KG1 (cell line): ENCODE results near the gene GSE1.
A peak's percentile ranks its signal among the peaks of the same experiment; 100 is the strongest.

ENCODE experiments used
- DNase-seq: peaks from one replicate; lab custom pipeline; 2025; lab: John Stamatoyannopoulos, UW

GSE1 gene

DNA sequence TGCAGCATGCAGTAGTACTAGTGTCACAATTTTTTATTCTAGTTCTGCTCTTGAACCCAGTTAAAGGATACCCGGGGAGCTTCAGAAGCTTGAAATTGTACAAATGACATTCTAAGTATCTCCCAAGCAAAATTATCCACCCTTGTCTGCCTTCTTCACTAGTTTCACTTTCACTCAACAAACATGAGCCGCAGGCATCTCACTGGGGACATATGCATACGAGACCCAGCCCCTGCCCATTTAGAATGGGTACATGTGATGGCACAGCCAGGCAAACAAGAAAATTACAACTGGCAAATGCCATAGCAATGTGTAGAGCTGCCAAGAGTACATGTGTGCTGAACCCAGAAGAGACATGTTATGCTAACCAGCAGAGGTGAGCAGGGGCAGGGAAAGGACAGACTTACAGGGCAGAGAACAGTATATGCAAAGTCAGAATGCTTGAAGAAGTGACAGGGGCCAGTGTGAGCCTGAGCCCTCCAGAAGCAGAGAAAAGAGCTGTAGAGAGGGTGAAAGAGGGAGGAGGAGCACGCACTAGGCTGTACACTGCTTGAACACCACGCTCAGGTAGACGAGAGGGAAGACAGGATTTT lies 67.3 kb downstream of the GSE1 start:
- no peak for DNase-seq

- no peak for DNase-seq
Observed at GRCh38 chr16:85681255-85681654, 68.1 kb downstream of the GSE1 start.

GRCh38 chr16:85682516-85682915 lies 69.4 kb downstream of the GSE1 start:
- DNase-seq = no peak

DNA sequence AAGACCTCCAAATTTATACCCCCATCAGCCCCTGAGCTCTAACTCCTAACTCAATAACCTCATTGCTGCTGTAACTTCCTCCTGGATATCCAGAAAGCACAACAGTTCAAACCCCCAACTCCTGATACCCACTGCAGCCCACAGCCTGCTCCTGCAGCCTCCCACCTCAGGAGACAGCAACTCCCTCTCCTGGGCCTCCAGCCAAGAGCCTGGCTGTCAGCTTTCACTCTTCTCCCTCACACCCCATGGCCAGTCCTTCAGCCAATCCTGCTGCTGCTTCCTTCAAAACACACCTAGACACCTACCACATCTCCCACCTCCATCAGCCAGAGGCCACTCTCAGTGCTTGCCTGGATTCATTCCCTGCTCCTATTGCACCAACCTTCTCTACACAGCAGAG lies 70.2 kb downstream of the GSE1 start:
- no peak for DNase-seq

GRCh38 chr16:85685251-85685650 lies 72.1 kb downstream of the GSE1 start:
- no peak for DNase-seq

DNA sequence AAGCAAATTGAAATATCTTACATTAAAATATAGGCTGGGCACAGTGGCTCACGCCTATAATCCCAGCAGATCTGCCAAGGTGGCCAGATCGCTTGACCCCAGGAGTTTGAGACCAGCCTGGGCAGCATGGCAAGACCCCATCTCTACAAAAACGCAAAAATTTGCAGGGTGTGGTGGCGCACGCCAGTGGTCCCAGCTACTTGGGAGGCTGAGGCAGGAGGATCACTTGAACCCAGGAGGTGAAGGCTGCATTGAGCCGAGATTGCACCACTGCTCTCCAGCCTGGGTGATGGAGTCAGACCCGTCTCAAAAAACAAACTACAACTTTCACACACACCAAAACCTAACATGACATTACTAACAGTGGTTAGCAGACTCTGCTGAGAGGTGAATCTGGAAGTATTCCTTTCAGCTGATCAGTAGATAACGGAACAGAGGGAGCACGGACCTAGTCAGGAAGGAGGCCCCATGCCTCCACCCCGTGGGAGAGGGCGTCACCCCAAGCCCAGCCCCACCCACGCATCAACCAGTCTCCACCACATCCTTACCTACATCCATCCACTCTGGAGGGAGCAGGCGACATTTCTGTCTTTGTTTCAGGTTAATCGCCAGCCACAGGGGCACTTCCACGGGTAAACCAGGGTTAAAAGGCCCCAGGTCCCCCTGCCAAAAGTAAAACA lies 73.9 kb downstream of the GSE1 start:
- DNase-seq = no peak

DNA sequence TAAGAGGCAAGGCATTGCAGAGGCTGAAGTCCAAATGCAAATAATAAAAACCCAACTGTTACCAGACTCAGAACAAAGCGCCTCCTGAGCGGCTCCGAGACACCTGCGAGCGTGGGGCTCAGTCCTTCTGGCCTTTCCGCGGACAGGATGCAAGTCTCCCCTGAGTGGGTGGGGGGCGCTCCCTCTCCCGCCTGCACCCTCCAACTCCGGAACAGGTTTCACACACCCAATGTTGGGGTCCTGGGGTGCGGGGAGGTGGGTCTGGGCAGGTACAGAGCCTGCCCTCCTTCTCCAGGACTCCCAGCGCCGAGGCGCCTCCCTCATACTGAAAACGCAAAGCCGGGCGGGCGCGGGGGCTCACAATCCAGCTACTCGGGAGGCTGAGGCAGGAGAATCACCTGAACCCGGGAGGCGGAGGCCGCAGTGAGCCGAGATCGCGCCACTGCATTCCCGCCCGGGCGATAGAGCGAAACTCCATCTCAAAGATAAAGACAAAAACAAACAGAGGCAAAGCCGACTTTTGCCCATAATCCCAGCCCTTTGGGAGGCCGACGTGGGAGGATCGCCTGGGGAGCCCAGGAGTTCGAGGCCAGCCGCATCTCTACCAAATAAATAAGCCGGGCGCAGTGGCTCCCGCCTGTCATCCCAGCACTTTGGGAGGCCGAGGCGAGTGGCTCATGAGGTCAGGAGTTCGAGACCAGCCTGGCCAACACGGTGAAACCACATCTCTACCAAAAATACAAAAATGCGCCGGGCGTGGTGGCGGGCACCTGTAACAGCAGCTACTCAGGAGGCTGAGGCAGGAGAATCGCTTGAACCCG lies 74.7 kb downstream of the GSE1 start:
- DNase-seq = no peak

- DNase-seq = peak; percentile 76
Observed at GRCh38 chr16:85688586-85689284, 75.6 kb downstream of the GSE1 start, which contains the start of gene GINS2. TSS of gene GINS2 (minus strand) at chr16:85688954. CDS start at chr16:85688898, 56 bp downstream.

DNA sequence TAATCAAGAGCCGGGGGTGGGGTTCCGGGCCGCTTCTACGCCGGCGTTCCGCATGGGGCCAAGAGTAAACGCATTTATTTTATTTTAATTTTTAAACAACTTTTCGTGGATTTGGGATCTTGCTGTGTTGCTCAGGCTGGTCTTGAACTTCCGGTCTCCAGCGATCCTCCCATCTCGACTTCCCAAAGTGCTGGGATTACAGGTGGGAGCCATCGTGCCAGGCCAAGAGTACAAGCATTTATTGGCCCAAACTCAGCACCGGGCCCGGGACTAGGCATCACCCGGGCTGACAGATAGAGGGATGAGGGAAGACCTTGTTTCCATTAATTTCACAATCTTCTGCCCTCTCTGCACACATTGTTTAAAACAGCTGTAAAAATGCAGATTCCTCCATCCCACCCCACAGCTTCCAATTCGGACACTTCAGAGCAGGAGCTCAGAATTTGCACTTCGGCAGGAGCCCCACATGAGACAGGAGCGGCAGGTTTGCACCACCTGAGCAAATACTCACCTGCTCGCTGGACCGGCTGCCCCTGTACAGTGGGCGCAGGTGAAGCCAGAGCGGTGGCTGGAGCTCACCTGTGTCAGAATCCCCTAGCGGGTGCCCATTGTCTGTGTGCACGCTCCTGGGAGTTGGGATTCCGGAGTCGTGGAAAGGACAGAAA lies 76.3 kb downstream of the GSE1 start:
- DNase-seq = no peak

- DNase-seq = no peak
Observed at GRCh38 chr16:85689950-85690320, 76.8 kb downstream of the GSE1 start.

DNA sequence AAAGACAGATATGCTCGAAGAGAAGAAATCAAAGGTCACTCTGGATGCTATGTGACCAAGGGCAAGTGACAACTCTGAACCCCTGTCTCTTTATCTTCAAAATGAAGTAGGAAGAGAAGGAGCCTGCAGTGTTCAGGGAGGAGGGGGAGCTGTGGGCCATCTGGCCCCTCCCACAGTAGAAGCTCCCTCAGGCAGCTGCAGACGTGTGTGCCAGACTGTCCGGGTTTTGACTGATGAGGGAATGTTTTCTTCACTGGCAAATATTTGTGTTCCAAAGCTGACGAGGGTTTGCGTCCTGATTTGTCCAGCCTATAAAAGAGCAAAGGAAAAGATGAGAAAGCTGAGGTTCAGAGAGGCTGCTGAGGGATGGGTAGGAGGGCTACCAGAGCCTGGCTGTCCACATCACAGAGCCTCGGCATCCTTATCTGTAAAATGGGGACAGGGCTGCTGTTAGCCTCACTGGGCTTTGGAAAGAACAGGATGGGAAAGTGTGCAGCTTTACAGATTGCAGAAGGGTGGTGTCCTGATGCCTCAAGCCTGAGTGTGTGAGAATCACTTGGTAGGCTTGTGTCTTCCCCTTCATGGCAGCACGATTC lies 77.4 kb downstream of the GSE1 start:
- DNase-seq = no peak

- DNase-seq = no peak
Observed at GRCh38 chr16:85695196-85696128, 82.3 kb downstream of the GSE1 start.

- no peak for DNase-seq
Observed at GRCh38 chr16:85696781-85697180, 83.7 kb downstream of the GSE1 start.

GRCh38 chr16:85697431-85697830 lies 84.3 kb downstream of the GSE1 start:
- no peak for DNase-seq

DNA sequence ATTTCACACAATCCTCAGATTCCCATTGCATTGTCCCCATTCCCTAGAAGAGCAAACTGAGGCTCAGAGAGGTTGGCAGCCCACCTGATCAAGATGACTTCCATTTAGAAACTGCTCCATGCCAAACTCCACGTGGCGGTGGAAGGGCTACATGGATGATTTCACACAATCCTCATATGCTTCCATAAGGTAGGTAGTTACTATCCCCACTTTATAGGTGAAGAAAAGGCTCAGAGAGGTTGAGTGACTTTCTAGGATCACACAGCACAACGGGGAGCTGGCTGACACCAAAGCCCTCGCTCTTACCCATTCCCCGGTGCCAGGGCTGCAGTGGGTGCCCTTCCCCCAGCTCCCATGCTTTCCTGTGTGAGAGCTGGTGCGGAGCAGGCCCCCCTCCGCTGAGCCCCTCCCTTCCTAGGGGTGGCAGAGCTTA lies 85.4 kb downstream of the GSE1 start:
- no peak for DNase-seq

DNA sequence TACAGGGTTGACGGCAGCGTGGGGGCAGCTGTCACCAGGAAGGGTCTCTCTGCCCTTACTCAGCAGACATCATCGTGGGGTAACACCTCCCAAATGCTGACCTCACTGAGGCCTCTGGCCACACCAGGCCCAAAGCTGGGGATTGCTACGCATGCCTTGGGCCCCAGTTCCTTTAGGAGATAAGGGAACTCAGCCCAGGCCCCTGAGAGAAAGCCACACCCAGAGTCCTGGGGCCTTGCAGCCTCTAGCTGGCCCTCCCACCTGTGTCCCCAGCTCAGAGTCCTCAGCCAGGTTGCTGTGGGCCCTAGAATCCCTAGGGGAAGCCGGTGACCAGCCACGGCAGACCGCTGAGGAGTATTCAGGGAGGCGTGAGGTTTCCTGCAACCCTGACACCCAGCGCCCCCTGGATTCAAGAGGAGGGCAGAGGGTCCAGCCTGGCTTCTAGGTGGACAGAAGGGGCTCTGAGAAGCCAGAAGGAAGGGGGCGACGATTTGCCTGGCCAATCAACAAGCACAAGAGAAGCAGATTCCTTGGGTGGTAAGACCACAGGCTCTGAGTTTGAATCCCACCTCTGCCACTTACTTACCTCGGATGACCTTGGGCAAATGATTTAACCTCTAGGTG lies 85.9 kb downstream of the GSE1 start:
- no peak for DNase-seq

DNA sequence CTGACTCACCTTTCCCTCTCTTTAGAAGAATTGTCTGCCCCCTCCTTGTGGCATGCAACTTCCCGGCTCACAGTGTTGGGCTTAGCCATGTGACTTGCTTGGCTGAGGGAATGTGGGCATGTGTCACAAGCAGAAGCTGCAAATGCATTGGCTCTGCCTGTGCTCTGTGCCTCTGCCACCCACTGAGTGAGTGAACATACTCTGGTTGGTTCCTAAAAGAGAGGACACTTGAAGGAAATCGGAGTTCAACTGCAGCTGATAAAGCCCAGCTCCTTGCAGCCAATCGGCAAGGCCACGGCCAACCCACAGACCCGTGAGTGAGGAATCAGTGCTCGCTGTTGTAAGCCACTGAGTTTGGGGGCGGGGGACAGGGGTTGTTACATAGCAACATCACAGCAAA lies 86.5 kb downstream of the GSE1 start:
- DNase-seq = no peak

- DNase-seq = no peak
Observed at GRCh38 chr16:85704011-85704410, 90.9 kb downstream of the GSE1 start.

DNA sequence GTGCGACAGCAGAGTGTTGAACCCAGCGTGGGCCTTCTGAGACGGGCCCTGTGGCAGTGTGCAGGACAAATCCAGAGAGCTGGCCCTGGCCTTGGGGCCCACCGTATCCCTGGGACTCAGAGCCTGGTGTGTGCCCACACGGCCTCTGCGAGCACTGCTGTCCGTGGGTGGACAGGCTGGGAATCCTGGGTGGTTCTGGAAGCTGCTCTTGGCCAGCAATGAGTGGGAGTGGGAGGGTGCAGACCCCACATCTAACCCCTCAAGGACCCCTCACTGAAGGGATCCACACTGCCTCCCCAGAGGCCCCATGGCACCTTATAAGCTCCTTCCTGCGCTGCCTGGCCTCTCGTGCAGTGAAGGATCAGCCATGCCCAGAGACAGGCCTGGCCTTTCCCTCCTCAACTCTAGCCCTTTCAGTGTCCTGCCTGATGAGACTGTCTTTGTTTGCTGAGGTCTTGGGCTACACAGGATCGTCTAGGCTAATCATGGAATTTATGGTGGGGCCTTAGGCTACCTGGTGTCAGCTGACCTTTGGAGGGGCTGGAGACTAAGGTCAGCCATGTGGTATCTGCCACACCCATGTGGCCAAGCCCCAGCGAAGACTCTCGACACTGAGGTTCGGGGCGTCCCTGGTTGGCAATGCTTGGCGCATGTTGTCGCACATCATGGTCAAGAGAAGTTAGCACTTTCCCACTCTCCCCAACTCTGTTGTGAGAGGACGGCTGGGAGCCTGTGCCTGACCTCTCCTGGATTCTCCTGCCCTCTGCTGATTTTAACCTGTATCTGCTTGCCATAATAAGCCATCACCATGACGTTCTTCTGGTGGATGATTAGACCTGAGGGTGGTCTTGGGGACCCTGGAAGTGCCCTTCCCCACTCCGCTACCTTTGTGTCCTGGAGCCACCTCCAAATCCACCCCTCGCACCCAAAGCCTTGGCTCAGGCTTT lies 92.1 kb downstream of the GSE1 start:
- no peak for DNase-seq
